Activated CD4-positive, alpha-beta T cell treated with anti-CD3 and anti-CD28 coated beads, Interleukin-2, amount 50 U/mL, for 48 hours (primary cell): ENCODE measurements around the gene ACACB.
A peak's percentile ranks its signal among the peaks of the same experiment; 100 is the strongest.

ENCODE experiments used
- DNase-seq, 2 experiments: peaks; one replicate each; pipeline ENCODE4 v3.0.0-alpha.2; 2020

Gene ACACB

DNA sequence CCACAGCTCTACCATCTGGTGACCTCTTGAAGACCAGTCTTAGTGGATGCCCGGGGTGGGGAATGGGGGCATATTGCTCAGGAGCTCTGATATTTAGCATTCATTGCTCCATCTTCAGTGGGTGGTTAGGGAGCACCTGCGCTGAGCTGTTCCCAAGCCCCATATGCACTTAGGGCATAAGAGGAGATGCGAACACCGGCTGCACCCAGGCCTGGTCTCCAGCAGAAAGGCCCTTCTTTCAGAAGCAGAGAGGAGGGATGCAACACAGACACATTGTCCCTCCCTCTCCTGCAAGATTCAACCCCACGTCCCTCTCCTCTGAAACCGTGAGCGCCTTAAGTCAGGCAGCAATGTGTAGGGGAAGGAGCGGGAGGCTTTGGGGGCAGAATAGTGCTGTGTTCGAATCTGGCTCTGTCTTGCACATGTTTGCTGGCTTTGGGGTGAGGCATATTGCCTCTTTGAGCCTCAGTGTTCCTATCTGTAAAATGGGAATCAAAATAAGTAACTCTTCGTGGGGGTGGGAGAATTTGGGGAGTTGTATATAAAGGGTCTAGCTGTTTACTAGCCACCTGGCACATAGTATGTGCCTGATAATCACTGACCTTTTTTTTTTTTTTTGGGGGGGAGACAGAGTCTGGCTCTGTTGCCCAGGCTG, 105.0 kb downstream of the ACACB start:
- DNase-seq = no peak

DNA sequence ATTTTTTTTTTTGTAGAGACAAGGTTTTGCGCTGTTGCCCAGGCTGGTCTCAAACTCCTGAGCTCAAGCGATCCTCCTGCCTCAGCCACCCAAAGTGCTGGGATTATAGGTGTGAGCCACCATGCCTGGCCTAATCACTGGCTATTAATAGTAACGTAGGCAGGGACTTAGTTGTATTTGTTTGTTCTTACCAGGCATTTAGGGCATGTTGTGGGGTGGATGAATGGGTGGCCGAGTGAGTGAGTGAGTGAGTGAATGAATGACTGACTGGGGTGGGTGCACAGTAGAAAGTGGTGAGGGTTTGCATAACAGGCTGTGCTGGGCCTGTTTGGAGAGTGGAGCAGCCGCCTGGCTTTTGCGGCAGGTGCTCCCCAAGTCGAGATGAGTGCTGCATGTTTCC, 105.7 kb downstream of the ACACB start:
- no peak for DNase-seq

DNA sequence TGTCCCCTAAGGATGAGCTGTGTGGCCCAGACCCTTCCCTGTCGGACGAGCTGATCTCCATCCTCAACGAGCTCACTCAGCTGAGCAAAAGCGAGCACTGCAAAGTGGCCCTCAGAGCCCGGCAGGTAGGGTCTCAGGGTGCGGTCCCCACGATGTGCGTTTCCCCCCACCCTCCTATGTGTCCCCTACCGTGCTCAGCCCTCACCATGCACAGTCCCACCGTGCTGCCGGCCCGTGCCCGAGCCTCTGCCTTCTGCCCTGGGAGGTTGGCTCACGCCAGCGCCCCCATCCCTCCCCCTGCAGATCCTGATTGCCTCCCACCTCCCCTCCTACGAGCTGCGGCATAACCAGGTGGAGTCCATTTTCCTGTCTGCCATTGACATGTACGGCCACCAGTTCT, 106.1 kb downstream of the ACACB start:
- DNase-seq = no peak

DNA sequence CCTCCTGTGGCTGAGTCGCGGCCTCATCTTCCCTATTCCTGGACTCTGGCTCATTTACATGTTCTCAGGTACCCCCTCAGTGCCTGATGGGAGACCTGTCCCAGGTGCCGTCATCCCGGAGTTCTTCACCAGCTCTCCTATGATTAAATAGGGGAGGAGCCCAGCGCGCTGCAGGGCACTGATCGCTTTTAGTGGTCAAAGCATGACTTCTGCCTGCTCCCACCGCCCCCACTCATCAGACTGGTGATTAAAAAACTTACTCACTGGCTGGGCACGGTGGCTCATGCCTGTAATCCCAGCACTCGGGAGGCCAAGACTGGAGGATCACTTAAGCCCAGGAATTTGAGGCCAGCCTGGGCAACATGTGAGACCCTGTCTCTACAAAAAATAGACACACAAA, 106.8 kb downstream of the ACACB start:
- no peak for DNase-seq

DNA sequence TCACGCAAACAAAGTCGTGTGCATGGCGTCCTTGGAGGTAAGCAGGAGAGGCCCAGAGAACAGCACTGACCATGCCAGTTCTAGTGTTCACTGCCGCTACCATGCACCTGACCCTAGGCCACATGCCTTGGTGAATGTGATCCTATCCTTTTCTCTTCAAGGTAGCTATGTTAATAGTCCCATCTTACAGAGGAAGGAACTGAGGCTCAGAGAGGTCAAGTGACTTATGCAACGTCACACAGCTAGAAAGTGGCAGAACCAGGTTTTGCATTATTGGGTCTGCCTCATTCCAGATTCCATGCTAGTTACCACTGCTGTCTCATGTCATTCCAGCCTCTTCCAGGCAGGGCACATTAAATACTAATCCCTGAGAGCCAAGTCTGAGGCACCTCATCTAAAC, 107.5 kb downstream of the ACACB start:
- DNase-seq = no peak

DNA sequence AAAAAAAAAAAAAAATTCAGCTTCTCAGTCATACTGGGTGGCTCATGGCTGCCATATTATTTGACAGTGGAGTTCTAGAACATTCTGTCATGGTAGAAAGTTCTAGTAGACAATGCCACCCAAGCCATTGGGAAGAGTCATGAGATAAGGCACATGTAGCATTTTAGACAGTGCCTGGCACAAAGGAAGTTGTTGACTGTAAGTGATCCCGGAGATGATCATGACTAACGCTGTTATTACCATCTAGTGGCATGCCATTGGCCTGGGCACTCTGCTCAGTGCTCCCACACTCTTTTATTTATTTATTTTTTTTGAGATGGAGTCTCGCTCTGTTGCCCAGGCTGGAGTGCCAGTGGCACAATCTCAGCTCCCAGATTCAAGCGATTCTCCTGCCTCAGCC, 112.3 kb downstream of the ACACB start:
- DNase-seq = no peak

DNA sequence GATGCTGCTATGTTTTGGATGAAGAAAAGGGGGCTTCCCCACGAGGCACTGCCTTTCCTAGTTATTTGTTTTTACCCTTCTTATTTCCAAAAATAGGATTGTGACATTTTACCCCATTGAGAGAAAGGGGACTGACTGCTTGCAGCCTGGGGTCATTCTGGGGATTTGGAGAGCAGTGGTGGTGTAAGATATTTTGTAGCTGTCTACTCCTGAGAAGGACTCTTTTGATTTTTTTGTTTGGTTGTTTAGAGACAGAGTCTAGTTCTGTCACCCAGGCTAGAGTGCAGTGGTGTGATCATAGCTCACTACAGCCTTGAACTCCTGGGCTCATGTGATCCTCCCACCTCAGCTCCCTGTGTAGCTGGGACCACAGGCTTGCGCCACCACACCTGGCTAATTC, 113.8 kb downstream of the ACACB start:
- DNase-seq = no peak

DNA sequence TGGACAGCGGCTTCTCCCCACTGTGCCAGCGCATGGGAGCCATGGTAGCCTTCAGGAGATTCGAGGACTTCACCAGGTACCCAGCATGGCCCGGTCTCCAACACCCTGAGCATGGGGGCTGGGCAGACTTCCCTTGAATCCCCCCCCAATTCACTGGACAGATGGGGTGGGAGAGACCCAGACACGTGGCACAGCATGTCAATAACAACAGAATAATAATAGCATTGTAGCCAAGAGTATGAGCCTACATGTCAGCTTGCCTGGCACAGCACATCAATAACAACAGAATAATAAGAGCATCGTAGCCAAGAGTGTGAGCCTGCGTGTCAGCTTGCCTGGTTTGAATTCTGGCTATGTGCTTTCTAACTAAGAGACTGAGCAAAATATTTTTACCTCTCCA, 116.3 kb downstream of the ACACB start:
- DNase-seq = no peak

DNA sequence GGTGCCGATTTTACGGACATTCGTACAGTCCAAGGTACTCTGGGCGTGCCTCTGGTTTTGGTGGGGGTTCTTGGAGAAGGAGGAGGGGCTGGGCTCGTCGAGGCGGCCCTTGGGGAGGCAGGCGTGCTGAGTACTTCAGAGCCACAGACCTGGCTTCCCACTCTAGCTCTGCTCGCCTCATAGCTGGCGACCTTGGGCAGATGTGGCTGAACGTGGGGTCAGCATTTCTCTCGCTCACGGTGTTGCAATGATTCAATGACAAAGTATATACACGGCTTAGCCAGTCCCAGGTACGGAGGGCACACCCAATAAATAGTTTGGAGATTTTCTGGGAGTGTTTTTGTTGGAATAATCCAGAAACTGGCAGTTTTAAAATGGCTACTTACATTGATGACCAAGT, 117.6 kb downstream of the ACACB start:
- DNase-seq = no peak

DNA sequence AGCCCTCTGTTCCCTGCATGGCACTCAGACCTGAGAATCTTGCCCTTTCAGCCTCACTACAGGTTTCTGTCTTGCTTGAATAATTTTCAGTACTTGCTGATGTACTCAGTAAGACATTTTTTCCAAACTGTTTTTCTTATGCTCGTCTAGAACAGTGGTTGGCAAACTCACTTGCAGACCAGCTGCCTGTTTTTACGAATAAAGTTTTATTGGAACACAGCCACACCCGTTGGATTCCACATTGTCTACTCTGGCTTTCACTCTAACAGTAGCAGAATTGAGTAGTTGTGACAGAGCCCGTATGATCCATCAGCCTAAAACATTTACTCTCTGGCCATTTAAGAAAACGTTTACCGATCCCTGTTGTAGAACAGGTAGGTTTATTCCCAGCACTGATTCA, 119.9 kb downstream of the ACACB start:
- DNase-seq = no peak

DNA sequence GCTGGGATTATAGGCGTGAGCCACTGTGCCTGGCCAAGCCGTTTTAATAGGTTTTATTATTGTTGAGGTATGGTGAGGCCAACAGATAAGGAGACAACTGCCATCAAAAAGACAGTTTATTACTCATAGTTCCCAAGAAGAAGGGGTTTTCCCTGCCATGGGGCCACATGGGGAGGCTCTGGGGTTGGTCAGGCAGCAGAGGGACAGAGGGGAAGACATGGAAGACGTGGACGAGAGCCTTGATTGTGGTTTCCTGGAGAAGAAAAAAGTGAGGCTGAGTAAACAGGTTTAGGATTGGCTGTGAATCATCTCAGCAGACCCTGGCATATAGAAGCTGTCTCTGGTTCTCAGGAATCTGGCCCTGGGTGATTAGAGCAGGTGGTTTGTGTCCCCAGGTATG, 122.8 kb downstream of the ACACB start:
- DNase-seq = peak in 1 of 2 experiments; percentile 7

DNA sequence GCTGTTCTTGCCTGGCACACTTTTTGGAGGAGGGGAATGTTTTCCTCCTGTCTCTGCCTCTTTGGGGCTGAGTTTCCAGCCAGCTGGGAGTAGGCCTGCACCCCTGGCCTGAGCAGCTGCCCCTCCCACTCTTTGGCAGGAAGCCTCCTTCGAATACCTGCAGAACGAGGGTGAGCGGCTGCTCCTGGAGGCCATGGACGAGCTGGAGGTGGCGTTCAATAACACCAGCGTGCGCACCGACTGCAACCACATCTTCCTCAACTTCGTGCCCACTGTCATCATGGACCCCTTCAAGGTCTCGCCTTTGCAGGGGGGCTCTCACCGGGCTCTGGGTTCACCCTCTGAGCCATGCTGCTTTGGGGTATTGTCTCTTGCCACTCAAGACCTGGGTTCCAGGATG, 123.3 kb downstream of the ACACB start:
- DNase-seq = no peak

DNA sequence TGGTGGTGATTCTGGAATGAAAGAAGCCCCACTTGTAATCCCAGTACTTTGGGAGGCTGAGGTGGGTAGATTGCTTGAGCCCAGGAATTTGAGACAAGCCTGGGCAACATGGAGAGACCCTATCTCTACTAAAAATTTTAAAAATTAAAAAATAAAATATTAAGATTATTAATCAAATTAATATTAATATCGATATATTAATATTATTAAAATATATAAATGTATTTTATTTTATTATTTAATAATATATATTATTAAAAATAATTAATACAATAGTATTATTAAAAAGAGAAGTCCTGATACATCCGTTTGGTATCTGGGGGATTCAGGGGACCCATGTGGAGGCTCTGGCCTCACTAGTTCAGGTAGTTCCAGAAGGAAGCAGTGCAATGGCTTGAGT, 124.0 kb downstream of the ACACB start:
- no peak for DNase-seq

DNA sequence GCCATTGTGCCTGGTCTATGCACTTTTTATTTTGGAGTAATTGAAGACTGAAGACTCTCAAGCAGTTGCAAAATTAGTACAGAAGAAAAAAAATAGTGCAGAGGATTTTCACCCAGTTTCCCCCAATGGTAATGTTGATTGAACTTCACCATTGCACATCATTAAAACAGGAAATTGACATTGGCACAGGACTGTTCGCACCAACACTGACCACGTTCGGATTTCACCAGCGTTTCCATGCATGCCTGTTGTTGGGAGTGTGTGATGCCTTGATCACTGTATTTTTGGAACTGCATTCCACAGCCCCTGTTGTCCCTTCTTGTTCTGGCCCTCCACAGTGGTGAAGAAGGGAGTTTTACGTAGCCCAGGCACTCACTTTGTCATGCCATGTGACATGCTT, 125.5 kb downstream of the ACACB start:
- no peak for DNase-seq

DNA sequence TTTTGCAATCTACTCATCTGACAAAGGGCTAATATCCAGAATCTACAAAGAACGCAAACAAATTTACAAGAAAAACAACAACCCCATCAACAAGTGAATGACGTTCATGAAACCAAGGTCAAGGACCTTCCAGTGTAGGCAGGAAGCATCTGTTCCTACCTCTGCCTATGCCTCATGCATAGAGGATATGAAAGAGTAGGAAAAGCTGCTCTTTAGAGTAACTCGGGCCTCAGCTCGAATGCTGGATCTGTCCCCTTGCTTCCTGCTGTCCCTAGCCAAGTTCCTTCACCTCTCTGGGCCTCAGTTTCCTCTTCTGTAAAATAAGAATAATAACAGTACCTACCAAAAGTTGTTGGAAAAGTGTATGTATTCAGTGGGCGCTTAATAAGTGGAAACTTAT, 127.7 kb downstream of the ACACB start:
- no peak for DNase-seq

DNA sequence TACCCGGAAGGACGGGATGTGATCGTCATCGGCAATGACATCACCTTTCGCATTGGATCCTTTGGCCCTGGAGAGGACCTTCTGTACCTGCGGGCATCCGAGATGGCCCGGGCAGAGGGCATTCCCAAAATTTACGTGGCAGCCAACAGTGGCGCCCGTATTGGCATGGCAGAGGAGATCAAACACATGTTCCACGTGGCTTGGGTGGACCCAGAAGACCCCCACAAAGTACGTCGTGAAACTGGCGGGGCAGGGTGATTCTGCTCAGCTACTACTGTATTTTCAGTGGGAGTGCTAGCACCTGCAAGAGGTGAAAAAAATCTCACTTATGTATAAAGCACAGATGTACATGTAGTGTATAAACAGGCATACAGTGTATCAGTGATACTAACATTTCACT, 129.8 kb downstream of the ACACB start:
- DNase-seq = no peak

DNA sequence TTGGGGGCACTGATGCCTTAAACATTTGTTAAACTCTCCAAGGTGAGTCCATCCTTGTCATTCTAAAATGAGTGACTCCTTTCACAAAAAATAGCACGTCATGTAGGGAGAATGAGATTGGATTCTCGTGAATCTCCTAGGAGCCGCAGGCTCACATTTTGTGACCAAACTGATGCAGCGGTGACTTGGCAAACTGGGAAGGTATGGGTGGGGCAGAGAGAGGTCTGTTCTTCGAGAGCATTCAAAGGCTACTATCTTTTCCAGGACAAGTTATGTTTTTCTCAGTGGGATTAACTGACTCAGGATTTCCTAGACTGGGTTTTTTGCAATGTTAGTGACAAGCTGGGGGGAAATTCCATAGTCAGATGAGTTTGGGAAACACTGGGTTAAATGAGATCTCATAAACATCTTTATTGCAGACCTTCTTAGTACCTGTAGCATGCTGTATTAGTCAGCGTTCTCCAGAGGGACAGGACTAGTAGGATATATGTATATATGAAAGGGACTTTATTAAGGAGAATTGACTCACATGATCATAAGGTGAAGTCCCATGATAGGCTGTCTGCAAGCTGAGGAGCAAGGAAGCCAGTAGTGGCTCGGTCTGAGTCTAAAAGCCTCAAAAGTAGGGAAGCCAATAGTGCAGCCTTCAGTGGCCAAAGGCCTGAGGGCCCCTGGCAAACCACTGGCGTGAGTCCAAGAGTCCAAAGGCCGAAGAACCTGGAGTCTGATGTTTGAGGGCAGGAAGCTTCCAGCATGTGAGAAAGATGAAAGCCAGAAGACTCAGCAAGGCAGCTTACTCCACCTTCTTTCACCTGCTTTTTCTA, 131.7 kb downstream of the ACACB start:
- no peak for DNase-seq

DNA sequence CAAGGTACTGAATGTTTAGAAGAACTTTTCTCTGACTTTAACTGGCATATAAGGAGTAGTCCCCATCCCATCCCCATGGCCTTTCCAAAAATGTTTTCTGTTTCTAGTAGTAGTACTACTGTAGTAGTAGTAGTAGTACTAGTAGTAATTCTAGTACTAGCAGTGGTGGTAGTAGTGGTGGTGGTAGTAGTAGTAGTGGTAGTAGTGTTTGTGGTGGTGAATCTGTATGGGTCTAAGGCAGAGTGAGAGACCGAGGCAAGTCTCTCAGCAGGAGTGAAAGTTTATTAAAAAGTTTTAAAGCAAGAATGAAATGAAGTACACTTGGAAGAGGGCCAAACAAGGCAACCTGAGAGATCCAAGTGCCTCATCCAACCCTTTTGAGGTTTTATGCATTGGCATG, 134.1 kb downstream of the ACACB start:
- no peak for DNase-seq

DNA sequence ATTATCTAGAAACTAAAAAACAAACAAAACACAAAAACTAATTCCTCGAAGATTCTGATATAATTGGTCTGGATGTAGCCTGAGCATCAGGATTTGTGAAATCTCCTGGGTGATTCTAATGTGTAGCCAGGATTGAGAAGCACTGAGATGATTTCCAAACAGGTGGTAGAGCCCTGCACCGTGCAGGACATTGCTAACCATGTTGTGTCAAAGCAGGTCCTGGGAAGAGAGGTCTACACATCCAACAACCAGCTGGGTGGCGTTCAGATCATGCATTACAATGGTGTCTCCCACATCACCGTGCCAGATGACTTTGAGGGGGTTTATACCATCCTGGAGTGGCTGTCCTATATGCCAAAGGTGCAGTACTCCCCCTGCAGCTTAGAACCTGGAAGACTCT, 136.4 kb downstream of the ACACB start:
- DNase-seq = no peak

DNA sequence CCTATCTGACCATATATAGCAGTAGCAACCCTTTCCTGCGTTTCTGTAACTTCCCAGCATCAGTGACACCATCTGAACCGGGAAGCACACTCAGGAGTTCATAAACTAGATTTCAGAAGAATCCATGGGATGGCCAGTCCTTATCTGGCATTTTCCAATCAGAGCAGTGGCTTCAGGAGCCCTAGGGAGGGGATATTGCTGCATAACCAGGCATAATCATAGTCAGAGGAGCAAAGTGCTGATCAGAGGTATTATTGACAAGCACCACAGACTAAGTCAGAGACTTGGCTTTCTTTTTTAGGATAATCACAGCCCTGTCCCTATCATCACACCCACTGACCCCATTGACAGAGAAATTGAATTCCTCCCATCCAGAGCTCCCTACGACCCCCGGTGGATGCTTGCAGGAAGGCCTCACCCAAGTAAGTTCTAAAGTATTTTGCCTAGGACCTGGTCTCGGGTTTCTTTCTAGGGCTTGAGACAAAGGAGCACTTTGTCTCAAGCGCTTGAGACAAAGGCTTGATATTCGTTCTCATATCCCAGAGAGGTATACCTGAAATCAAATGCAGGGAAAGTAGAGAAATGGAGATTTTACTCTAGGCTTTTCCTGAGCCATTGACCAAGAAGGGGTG, 137.6 kb downstream of the ACACB start:
- no peak for DNase-seq

DNA sequence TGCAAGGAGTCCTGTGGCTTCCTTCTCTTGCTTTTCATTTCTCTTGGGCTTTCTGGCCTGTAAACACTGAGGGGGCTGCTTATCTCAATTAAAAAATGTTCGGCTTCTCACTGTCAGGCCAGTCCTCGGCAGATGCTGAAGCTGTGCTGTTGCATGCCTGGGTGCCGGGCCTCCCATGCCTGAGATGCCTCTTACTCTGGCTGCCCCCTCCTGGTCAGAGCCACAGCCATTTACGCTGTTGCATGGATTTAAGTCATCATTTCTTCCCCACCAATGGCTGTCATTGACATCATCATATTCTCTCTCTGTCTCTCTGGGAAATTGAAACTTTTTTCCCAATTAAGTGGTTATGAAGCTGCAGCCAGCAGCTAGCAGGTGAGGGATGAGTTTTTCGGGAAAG, 139.0 kb downstream of the ACACB start:
- DNase-seq = no peak

DNA sequence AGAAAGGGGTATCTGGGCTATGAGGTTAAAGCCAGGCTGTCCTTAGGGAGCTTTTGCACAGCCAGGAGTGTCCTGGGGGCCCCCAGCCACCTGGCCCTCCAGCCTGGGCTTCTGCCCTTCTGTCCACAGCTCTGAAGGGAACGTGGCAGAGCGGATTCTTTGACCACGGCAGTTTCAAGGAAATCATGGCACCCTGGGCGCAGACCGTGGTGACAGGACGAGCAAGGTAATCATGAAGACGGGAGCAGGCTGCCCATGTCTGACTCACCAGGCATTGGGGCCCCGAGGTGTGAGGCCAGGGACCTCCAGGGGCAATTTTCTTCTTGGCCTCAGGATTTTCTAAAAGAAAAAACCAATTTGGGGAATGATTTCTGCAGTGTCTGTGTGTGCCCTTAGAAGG, 139.6 kb downstream of the ACACB start:
- no peak for DNase-seq

DNA sequence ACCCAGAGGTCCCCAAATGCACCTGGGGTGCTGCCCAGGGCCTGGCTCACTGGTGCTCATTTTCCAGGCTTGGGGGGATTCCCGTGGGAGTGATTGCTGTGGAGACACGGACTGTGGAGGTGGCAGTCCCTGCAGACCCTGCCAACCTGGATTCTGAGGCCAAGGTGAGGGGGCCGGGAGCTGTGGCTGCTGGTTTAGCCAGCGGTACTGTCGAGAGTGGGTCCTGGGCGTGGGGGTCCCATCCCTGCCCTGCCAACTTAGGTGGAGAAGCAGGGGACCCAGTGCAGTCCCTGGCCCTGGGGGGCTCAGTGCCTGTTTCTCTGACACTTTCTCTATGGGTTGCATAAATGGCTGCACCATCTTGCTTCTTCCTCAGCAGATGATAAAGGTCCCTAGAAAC, 141.8 kb downstream of the ACACB start:
- DNase-seq = no peak
